Neural progenitor cell (in vitro differentiated cells): ENCODE results near the gene CLSTN3. TPM values are rescaled to one million over a fixed set of nuclear protein-coding genes. Genes with fewer than 3 reads are reported as not detected.

ENCODE experiments used
- DNase-seq: peaks from one replicate; pipeline ENCODE4 v3.0.0-alpha.2; 2016; ENCODE audit warnings: low spot score
- H2AFZ ChIP-seq: fragments of 200-600 bp; sonication (generic); replicated peaks from 2 replicates; pipeline ENCODE4 v1.6.1; 2016; ENCODE audit warnings: antibody characterized with exemption
- H3F3A ChIP-seq: fragments of 200-600 bp; sonication (generic); 2 replicates; pipeline ENCODE4 v1.6.1; 2016; ENCODE audit warnings: antibody characterized with exemption, low read depth
- H3K27ac ChIP-seq: fragments of 200-600 bp; sonication (generic); 2 replicates; pipeline ENCODE4 v1.5.1; 2016; ENCODE audit warnings: mild to moderate bottlenecking
- H3K27me3 ChIP-seq: fragments of 200-600 bp; sonication (generic); 2 replicates; pipeline ENCODE4 v1.6.1; 2016; ENCODE audit warnings: mild to moderate bottlenecking, moderate library complexity
- H3K36me3 ChIP-seq: fragments of 200-600 bp; sonication (generic); 2 replicates; pipeline ENCODE4 v1.5.1; 2016
- H3K4me1 ChIP-seq: fragments of 200-600 bp; sonication (generic); 2 replicates; pipeline ENCODE4 v1.6.1; 2016; ENCODE audit warnings: mixed run types
- H3K4me2 ChIP-seq: fragments of 200-600 bp; sonication (generic); 2 replicates; pipeline ENCODE4 v1.6.1; 2016
- H3K4me3 ChIP-seq: fragments of 200-600 bp; sonication (generic); 2 replicates; pipeline ENCODE4 v1.5.1; 2016
- H3K79me2 ChIP-seq: fragments of 200-600 bp; sonication (generic); 2 replicates; pipeline ENCODE4 v1.6.1; 2016; ENCODE audit warnings: low read depth
- H3K9ac ChIP-seq: fragments of 200-600 bp; sonication (generic); 2 replicates; pipeline ENCODE4 v1.6.1; 2016
- H3K9me3 ChIP-seq: fragments of 200-600 bp; sonication (generic); 2 replicates; pipeline ENCODE4 v1.5.1; 2016; ENCODE audit warnings: low read depth
- H4K20me1 ChIP-seq: fragments of 200-600 bp; sonication (generic); 2 replicates; pipeline ENCODE4 v1.6.1; 2016; ENCODE audit warnings: low read depth
- H3K27ac Mint-ChIP-seq: 3 replicates; pipeline ENCODE4 v1.8.0; 2021; ENCODE audit warnings: mixed read lengths
- H3K27me3 Mint-ChIP-seq: 2 replicates; pipeline ENCODE4 v1.8.0; 2022; ENCODE audit warnings: low read depth, mild to moderate bottlenecking, inconsistent platforms, moderate library complexity, mixed read lengths; ENCODE audit not compliant: insufficient read depth
- H3K36me3 Mint-ChIP-seq: 3 replicates; pipeline ENCODE4 v1.8.0; 2021; ENCODE audit warnings: mixed read lengths
- H3K4me1 Mint-ChIP-seq: 3 replicates; pipeline ENCODE4 v1.8.0; 2021; ENCODE audit warnings: mixed read lengths
- H3K4me3 Mint-ChIP-seq: 3 replicates; pipeline ENCODE4 v1.8.0; 2021; ENCODE audit warnings: mild to moderate bottlenecking, moderate library complexity, mixed read lengths
- H3K9me3 Mint-ChIP-seq: 3 replicates; pipeline ENCODE4 v1.8.0; 2020; ENCODE audit warnings: mixed read lengths
- CTCF ChIP-seq: fragments of 200-600 bp; sonication (generic); IDR thresholded peaks from 2 replicates; pipeline ENCODE4 v1.5.1; 2017; ENCODE audit warnings: antibody characterized with exemption, mild to moderate bottlenecking
- EZH2 ChIP-seq: fragments of 200-600 bp; sonication (generic); IDR thresholded peaks from 2 replicates; pipeline ENCODE4 v1.6.1; 2017; ENCODE audit warnings: antibody characterized with exemption, mild to moderate bottlenecking, moderate library complexity
- EZH2phosphoT487 ChIP-seq: fragments of 200-600 bp; sonication (generic); IDR thresholded peaks from 2 replicates; pipeline ENCODE4 v1.6.1; 2017; ENCODE audit warnings: antibody characterized with exemption
- total RNA-seq: library from RNA; depleted of rRNA; stranded (reverse); fragments of >200 nt; gene quantifications from 2 replicates; pipeline ENCODE4 v1.2.3, GENCODE V29; 2015; ENCODE audit warnings: low replicate concordance

Gene CLSTN3
- total RNA-seq, 1 donor from 2014 or later = 24.0 TPM

GRCh38 chr12:7144414-7145120 lies 14.4 kb downstream of the CLSTN3 start:
- no peaks in the 10 kb centered on the region for H3F3A ChIP-seq
- peak; percentile 67 for TF ChIP-seq CTCF
- TF ChIP-seq EZH2 = no peak
- DNase-seq = peak; percentile 43
- no peaks in the 10 kb centered on the region for H3K9me3 ChIP-seq
- Mint-ChIP-seq H3K36me3 (peaks cover 25% of the 10 kb centered on the region), H3K27me3 (peaks cover 2% of the 10 kb centered on the region), H3K4me3 (no peak overlapping the region), H3K4me1 (no peaks in the 10 kb centered on the region), H3K9me3 (no peaks in the 10 kb centered on the region), H3K27ac (no peak overlapping the region)
- H3K27me3 ChIP-seq = no peaks in the 10 kb centered on the region
- H3K27ac ChIP-seq = no peak overlapping the region
- H3K79me2 ChIP-seq = no peaks in the 10 kb centered on the region
- H2AFZ ChIP-seq = no peak overlapping the region
- H3K4me3 ChIP-seq = no peak overlapping the region
- no peaks in the 10 kb centered on the region for H3K4me1 ChIP-seq
- no peak overlapping the region for H3K9ac ChIP-seq
- no peaks in the 10 kb centered on the region for H3K36me3 ChIP-seq
- no peaks in the 10 kb centered on the region for H4K20me1 ChIP-seq
- no peak overlapping the region for H3K4me2 ChIP-seq

- Histone ChIP-seq H3K36me3 (no peaks in the 10 kb centered on the region), H3K4me2 (no peak overlapping the region), H3K4me1 (no peaks in the 10 kb centered on the region), H3K4me3 (no peak overlapping the region), H3K27ac (no peak overlapping the region), H3K9me3 (no peaks in the 10 kb centered on the region), H3K27me3 (no peaks in the 10 kb centered on the region), H3K79me2 (no peaks in the 10 kb centered on the region), H3K9ac (no peak overlapping the region), H4K20me1 (no peaks in the 10 kb centered on the region), H2AFZ (no peak overlapping the region), H3F3A (no peaks in the 10 kb centered on the region)
- H3K4me3 Mint-ChIP-seq = no peak overlapping the region
- H3K9me3 Mint-ChIP-seq = no peaks in the 10 kb centered on the region
- TF ChIP-seq CTCF (no peak), EZH2 (no peak), EZH2phosphoT487 (no peak)
- H3K36me3 Mint-ChIP-seq = peaks cover 22% of the 10 kb centered on the region
- no peak overlapping the region for H3K27ac Mint-ChIP-seq
- H3K27me3 Mint-ChIP-seq = peaks cover 2% of the 10 kb centered on the region
- H3K4me1 Mint-ChIP-seq = no peaks in the 10 kb centered on the region
- no peak for DNase-seq
These were observed 15.5 kb downstream of the CLSTN3 start for GRCh38 chr12:7145671-7146070.

GRCh38 chr12:7146228-7146627 lies 16.1 kb downstream of the CLSTN3 start:
- Mint-ChIP-seq H3K27ac (no peak overlapping the region), H3K4me1 (no peaks in the 10 kb centered on the region), H3K36me3 (peaks cover 24% of the 10 kb centered on the region), H3K9me3 (no peaks in the 10 kb centered on the region), H3K27me3 (peaks cover 2% of the 10 kb centered on the region), H3K4me3 (no peak overlapping the region)
- Histone ChIP-seq H3K79me2 (no peaks in the 10 kb centered on the region), H3K4me2 (no peak overlapping the region), H3K36me3 (no peaks in the 10 kb centered on the region), H3K4me3 (no peak overlapping the region), H3K4me1 (no peaks in the 10 kb centered on the region), H3K27ac (no peak overlapping the region), H3K9me3 (no peaks in the 10 kb centered on the region), H3K27me3 (no peaks in the 10 kb centered on the region), H3F3A (no peaks in the 10 kb centered on the region), H4K20me1 (no peaks in the 10 kb centered on the region), H2AFZ (no peak overlapping the region), H3K9ac (no peak overlapping the region)
- TF ChIP-seq EZH2 = no peak
- TF ChIP-seq CTCF = no peak
- TF ChIP-seq EZH2phosphoT487 = no peak
- DNase-seq = no peak
